H9 (cell line): ENCODE results near the gene MGME1. TPM values are rescaled to one million over a fixed set of nuclear protein-coding genes. Genes with fewer than 3 reads are reported as not detected.

Source experiments
- DNase-seq: peaks from one replicate; pipeline ENCODE4 v3.0.0-alpha.2; 2017
- H2AFZ ChIP-seq: one replicate; pipeline ENCODE4 v1.6.1; 2013; ENCODE audit warnings: mild to moderate bottlenecking, low read length, control low read depth, moderate library complexity
- H2AK5ac ChIP-seq: 2 replicates; pipeline ENCODE4 v1.6.1; 2013; ENCODE audit warnings: low read length, control low read depth, mixed read lengths; ENCODE audit not compliant: insufficient read length
- H2BK120ac ChIP-seq: one replicate; pipeline ENCODE4 v1.6.1; 2013; ENCODE audit warnings: low read depth, mild to moderate bottlenecking, low read length, control low read depth, inconsistent platforms; ENCODE audit not compliant: poor library complexity, severe bottlenecking
- H2BK12ac ChIP-seq: 2 replicates; pipeline ENCODE4 v1.6.1; 2013; ENCODE audit warnings: low read length, control low read depth, mixed read lengths, low read depth; ENCODE audit not compliant: insufficient read length
- H2BK15ac ChIP-seq: 2 replicates; pipeline ENCODE4 v1.6.1; 2013; ENCODE audit warnings: low read depth, low read length, control low read depth
- H2BK20ac ChIP-seq: one replicate; pipeline ENCODE4 v1.6.1; 2013; ENCODE audit warnings: low read depth, mild to moderate bottlenecking, low read length, control low read depth, inconsistent platforms; ENCODE audit not compliant: poor library complexity, severe bottlenecking
- H2BK5ac ChIP-seq: 2 replicates; pipeline ENCODE4 v1.6.1; 2013; ENCODE audit warnings: low read length, control low read depth, mixed read lengths; ENCODE audit not compliant: insufficient read length
- H3K14ac ChIP-seq: 2 replicates; pipeline ENCODE4 v1.6.1; 2013; ENCODE audit warnings: low read length, control low read depth; ENCODE audit not compliant: insufficient read depth
- H3K18ac ChIP-seq: 2 replicates; pipeline ENCODE4 v1.6.1; 2013; ENCODE audit warnings: low read depth, mild to moderate bottlenecking, mixed read lengths, low read length, control low read depth; ENCODE audit not compliant: insufficient read length
- H3K23ac ChIP-seq: 2 replicates; pipeline ENCODE4 v1.6.1; 2013; ENCODE audit warnings: low read length, control low read depth, mixed read lengths, low read depth; ENCODE audit not compliant: insufficient read length
- H3K23me2 ChIP-seq: 2 replicates; pipeline ENCODE4 v1.6.1; 2013; ENCODE audit warnings: low read depth, mild to moderate bottlenecking, mixed read lengths, low read length, control low read depth; ENCODE audit not compliant: insufficient read length, poor library complexity, severe bottlenecking
- H3K27ac ChIP-seq: 2 replicates; pipeline ENCODE4 v1.5.1; 2013; ENCODE audit warnings: low read length, control low read depth, mixed read lengths, low read depth; ENCODE audit not compliant: insufficient read length
- H3K27me3 ChIP-seq: 2 replicates; pipeline ENCODE4 v1.6.1; 2013; ENCODE audit warnings: low read length, control low read depth, inconsistent platforms; ENCODE audit not compliant: insufficient read depth
- H3K4ac ChIP-seq: 2 replicates; pipeline ENCODE4 v1.6.1; 2013; ENCODE audit warnings: low read depth, mild to moderate bottlenecking, control low read depth, inconsistent platforms, low read length, moderate library complexity
- H3K4me1 ChIP-seq: 2 replicates; pipeline ENCODE4 v1.6.1; 2013; ENCODE audit warnings: low read length, control low read depth, inconsistent platforms; ENCODE audit not compliant: insufficient read depth
- H3K4me2 ChIP-seq: 2 replicates; pipeline ENCODE4 v1.6.1; 2013; ENCODE audit warnings: low read length, control low read depth, mixed read lengths; ENCODE audit not compliant: insufficient read length, insufficient read depth
- H3K56ac ChIP-seq: 2 replicates; pipeline ENCODE4 v1.6.1; 2013; ENCODE audit warnings: low read depth, mild to moderate bottlenecking, mixed read lengths, low read length, control low read depth; ENCODE audit not compliant: insufficient read length
- H3K79me1 ChIP-seq: 2 replicates; pipeline ENCODE4 v1.6.1; 2013; ENCODE audit warnings: low read depth, mild to moderate bottlenecking, moderate library complexity, low read length, control low read depth, inconsistent platforms; ENCODE audit not compliant: insufficient read depth, poor library complexity, severe bottlenecking
- H3K79me2 ChIP-seq: 2 replicates; pipeline ENCODE4 v1.6.1; 2013; ENCODE audit warnings: low read length, control low read depth, inconsistent platforms; ENCODE audit not compliant: insufficient read depth
- H3K9ac ChIP-seq: 2 replicates; pipeline ENCODE4 v1.6.1; 2013; ENCODE audit warnings: low read length, control low read depth, mixed read lengths; ENCODE audit not compliant: insufficient read length; ENCODE audit errors: extremely low read depth
- H3K9me3 ChIP-seq: one replicate; pipeline ENCODE4 v1.6.1; 2013; ENCODE audit warnings: low read depth, low read length, inconsistent platforms; ENCODE audit not compliant: control insufficient read depth
- H3T11ph ChIP-seq: one replicate; pipeline ENCODE4 v1.6.1; 2013; ENCODE audit warnings: mild to moderate bottlenecking, low read length, control low read depth, inconsistent platforms
- H4K20me1 ChIP-seq: one replicate; pipeline ENCODE4 v1.6.1; 2013; ENCODE audit not compliant: control insufficient read depth, insufficient read length, insufficient read depth
- H4K5ac ChIP-seq: 2 replicates; pipeline ENCODE4 v1.6.1; 2013; ENCODE audit warnings: low read depth, mild to moderate bottlenecking, mixed read lengths, low read length, control low read depth; ENCODE audit not compliant: insufficient read length
- H4K8ac ChIP-seq: replicated peaks from 2 replicates; pipeline ENCODE4 v1.6.1; 2013; ENCODE audit warnings: low read length, control low read depth, mixed read lengths, low read depth; ENCODE audit not compliant: insufficient read length
- H4K91ac ChIP-seq: 2 replicates; pipeline ENCODE4 v1.6.1; 2013; ENCODE audit warnings: low read depth, mild to moderate bottlenecking, moderate library complexity, mixed read lengths, low read length, control low read depth; ENCODE audit not compliant: insufficient read length
- H3K27ac Mint-ChIP-seq, 3 experiments: 2 replicates in 2 of 3; 3 replicates in 1 of 3; pipeline ENCODE4 v1.8.0; 2020 to 2021; ENCODE audit warnings: mixed read lengths in 3 of 3, mild to moderate bottlenecking in 1 of 3, moderate library complexity in 1 of 3
- H3K27me3 Mint-ChIP-seq: 2 replicates; pipeline ENCODE4 v1.8.0; 2021; ENCODE audit warnings: low read depth, mild to moderate bottlenecking, moderate library complexity, mixed read lengths
- H3K36me3 Mint-ChIP-seq, 3 experiments: 2 replicates in 2 of 3; 3 replicates in 1 of 3; pipeline ENCODE4 v1.8.0; 2020 to 2021; ENCODE audit warnings: low read depth in 3 of 3, mixed read lengths in 3 of 3; ENCODE audit not compliant: insufficient read depth in 1 of 3
- H3K4me1 Mint-ChIP-seq, 2 experiments: 2 replicates each; pipeline ENCODE4 v1.8.0; 2020; ENCODE audit warnings: mixed read lengths in 2 of 2
- H3K4me3 Mint-ChIP-seq, 2 experiments: 2 replicates in 1 of 2; 3 replicates in 1 of 2; pipeline ENCODE4 v1.8.0; 2020 to 2021; ENCODE audit warnings: mild to moderate bottlenecking in 2 of 2, mixed read lengths in 2 of 2, moderate library complexity in 1 of 2
- H3K9me3 Mint-ChIP-seq, 2 experiments: 2 replicates in 1 of 2; 3 replicates in 1 of 2; pipeline ENCODE4 v1.8.0; 2020; ENCODE audit warnings: mild to moderate bottlenecking in 2 of 2, mixed read lengths in 2 of 2, moderate library complexity in 1 of 2
- WGBS: extraction: QIAGEN DNeasy Blood & Tissue Kit; methylation state at CpG from one replicate; pipeline ENCODE4 v1.1.7; 2013; ENCODE audit warnings: missing lambda C conversion rate, low lambda C conversion rate, mixed read lengths; ENCODE audit not compliant: insufficient read length; ENCODE audit errors: extremely low coverage; 5-methylcytosine and 5-hydroxymethylcytosine counted together
- total RNA-seq: library from RNA; stranded (reverse); gene quantifications from 2 replicates; pipeline ENCODE4 v1.2.1, GENCODE V29; 2021
- TF ChIP-seq, protein P1 (sequence below): fragments of 200-600 bp; sonication (generic); conservative IDR thresholded peaks from 3 replicates; pipeline ENCODE4 v1.8.0; 2021; ENCODE audit warnings: antibody characterized with exemption, mild to moderate bottlenecking

Gene MGME1
- total RNA-seq, 1 experiment from 2014 or later: 48.9 TPM

DNA sequence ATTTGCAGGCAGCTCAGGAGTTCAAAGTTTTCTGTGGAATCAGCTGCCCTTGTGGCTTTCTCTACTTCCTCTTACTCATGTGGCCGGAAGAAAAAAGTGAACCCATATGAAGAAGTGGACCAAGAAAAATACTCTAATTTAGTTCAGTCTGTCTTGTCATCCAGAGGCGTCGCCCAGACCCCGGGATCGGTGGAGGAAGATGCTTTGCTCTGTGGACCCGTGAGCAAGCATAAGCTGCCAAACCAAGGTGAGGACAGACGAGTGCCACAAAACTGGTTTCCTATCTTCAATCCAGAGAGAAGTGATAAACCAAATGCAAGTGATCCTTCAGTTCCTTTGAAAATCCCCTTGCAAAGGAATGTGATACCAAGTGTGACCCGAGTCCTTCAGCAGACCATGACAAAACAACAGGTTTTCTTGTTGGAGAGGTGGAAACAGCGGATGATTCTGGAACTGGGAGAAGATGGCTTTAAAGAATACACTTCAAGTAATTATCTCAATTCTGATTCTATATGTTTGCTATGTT is 1.1 kb downstream of the MGME1 start:
- H3K27ac ChIP-seq: peak overlapping the region; percentile 94
- no peak overlapping the region for H2AFZ ChIP-seq

More for the DNA sequence above, 1.1 kb downstream of the MGME1 start:
- peaks cover 9% of the 10 kb centered on the region; the same call in 1 of the 2 replicates for H3K4me1 ChIP-seq
- no peaks in the 10 kb centered on the region for H4K20me1 ChIP-seq
- no peak overlapping the region for H3K4ac ChIP-seq
- Mint-ChIP-seq H3K36me3 (peaks cover 42 to 61% (median 52%) of the 10 kb centered on the region in 3 experiments), H3K27me3 (0 out of 2 replicates have a peak, but pooled peaks cover 1% of the 10 kb centered on the region), H3K4me1 (peaks cover 56 to 68% of the 10 kb centered on the region in 2 experiments), H3K27ac (peak overlapping the region; percentile 99 to 100 (median 100)), H3K9me3 (peaks cover 0 to 5% of the 10 kb centered on the region in 2 experiments; a peak in 1 of 5 replicates), H3K4me3 (peak overlapping the region; percentile 84 to 89)
- H4K91ac ChIP-seq: no peak overlapping the region
- H4K8ac ChIP-seq: no peak overlapping the region
- no peak overlapping the region for H3K23ac ChIP-seq
- H2BK20ac ChIP-seq: no peak overlapping the region
- H3K4me2 ChIP-seq: peak overlapping the region; percentile 87
- no peaks in the 10 kb centered on the region for H3K79me1 ChIP-seq
- H3T11ph ChIP-seq: no peak overlapping the region
- H3K9me3 ChIP-seq: no peaks in the 10 kb centered on the region
- peak overlapping the region; percentile 97 for H3K56ac ChIP-seq
- H2BK12ac ChIP-seq: no peak overlapping the region
- H3K9ac ChIP-seq: peak overlapping the region; percentile 97
- WGBS: no CpG with 5 or more reads among the region's 9 CpGs
- H3K18ac ChIP-seq: no peak overlapping the region
- H3K14ac ChIP-seq: no peak overlapping the region; the same call in 1 of the 2 replicates
- peaks cover 76% of the 10 kb centered on the region for H3K79me2 ChIP-seq
- H2BK120ac ChIP-seq: no peak overlapping the region
- no peak overlapping the region for H2BK5ac ChIP-seq
- no peaks in the 10 kb centered on the region for H3K27me3 ChIP-seq
- TF ChIP-seq, protein P1, sequence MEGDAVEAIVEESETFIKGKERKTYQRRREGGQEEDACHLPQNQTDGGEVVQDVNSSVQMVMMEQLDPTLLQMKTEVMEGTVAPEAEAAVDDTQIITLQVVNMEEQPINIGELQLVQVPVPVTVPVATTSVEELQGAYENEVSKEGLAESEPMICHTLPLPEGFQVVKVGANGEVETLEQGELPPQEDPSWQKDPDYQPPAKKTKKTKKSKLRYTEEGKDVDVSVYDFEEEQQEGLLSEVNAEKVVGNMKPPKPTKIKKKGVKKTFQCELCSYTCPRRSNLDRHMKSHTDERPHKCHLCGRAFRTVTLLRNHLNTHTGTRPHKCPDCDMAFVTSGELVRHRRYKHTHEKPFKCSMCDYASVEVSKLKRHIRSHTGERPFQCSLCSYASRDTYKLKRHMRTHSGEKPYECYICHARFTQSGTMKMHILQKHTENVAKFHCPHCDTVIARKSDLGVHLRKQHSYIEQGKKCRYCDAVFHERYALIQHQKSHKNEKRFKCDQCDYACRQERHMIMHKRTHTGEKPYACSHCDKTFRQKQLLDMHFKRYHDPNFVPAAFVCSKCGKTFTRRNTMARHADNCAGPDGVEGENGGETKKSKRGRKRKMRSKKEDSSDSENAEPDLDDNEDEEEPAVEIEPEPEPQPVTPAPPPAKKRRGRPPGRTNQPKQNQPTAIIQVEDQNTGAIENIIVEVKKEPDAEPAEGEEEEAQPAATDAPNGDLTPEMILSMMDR: no peak
- no peak overlapping the region for H2AK5ac ChIP-seq
- H4K5ac ChIP-seq: no peak overlapping the region
- no peak for DNase-seq
- peaks cover 33% of the 10 kb centered on the region for H3K23me2 ChIP-seq
- no peak overlapping the region for H2BK15ac ChIP-seq
